Myocyte (in vitro differentiated cells): ENCODE results near the gene NHSL2. TPM values are rescaled to one million over a fixed set of nuclear protein-coding genes. Genes with fewer than 3 reads are reported as not detected.
A peak's percentile ranks its signal among the peaks of the same experiment; 100 is the strongest.

Source experiments
- DNase-seq: peaks from one replicate; pipeline ENCODE4 v3.0.0-alpha.2; 2012; ENCODE audit warnings: low read depth
- total RNA-seq: library from RNA; depleted of rRNA; stranded (reverse); fragments of >200 nt; gene quantifications from 2 replicates; pipeline ENCODE4 v1.2.3, GENCODE V29; 2014

Gene NHSL2
- total RNA-seq, 1 donor from 2014 or later, result 0.19 TPM

- no peak for DNase-seq
Measured at GRCh38 chrX:72102760-72103159, 192.1 kb downstream of the NHSL2 start.

- DNase-seq, result no peak
Measured at GRCh38 chrX:72105436-72105835, 194.8 kb downstream of the NHSL2 start.

GRCh38 chrX:72107320-72107719 lies 196.7 kb downstream of the NHSL2 start:
- DNase-seq, result no peak

- DNase-seq, result no peak
Measured at GRCh38 chrX:72107841-72108595, 197.4 kb downstream of the NHSL2 start.

- DNase-seq, result no peak
Measured at GRCh38 chrX:72108666-72109065, 198.0 kb downstream of the NHSL2 start.

GRCh38 chrX:72110051-72110875 lies 199.6 kb downstream of the NHSL2 start:
- no peak for DNase-seq

GRCh38 chrX:72110876-72111708 lies 200.4 kb downstream of the NHSL2 start:
- DNase-seq, result no peak

- no peak for DNase-seq
Measured at GRCh38 chrX:72113461-72113860, 202.8 kb downstream of the NHSL2 start.

GRCh38 chrX:72114306-72114705 lies 203.7 kb downstream of the NHSL2 start:
- no peak for DNase-seq

GRCh38 chrX:72114807-72115206 lies 204.2 kb downstream of the NHSL2 start:
- DNase-seq, result no peak

- no peak for DNase-seq
Measured at GRCh38 chrX:72115380-72115779, 204.7 kb downstream of the NHSL2 start.

GRCh38 chrX:72117636-72118210 lies 207.1 kb downstream of the NHSL2 start:
- DNase-seq, result no peak

GRCh38 chrX:72120837-72121236 lies 210.2 kb downstream of the NHSL2 start:
- no peak for DNase-seq

- peak; percentile 49 for DNase-seq
Measured at GRCh38 chrX:72121383-72121782, 210.7 kb downstream of the NHSL2 start.

GRCh38 chrX:72122621-72123337 lies 212.1 kb downstream of the NHSL2 start:
- DNase-seq, result no peak

- peak; percentile 25 for DNase-seq
Measured at GRCh38 chrX:72123471-72124185, 213.0 kb downstream of the NHSL2 start.

GRCh38 chrX:72124540-72125201 lies 214.0 kb downstream of the NHSL2 start:
- no peak for DNase-seq

- DNase-seq, result no peak
Measured at GRCh38 chrX:72125331-72126047, 214.8 kb downstream of the NHSL2 start.

GRCh38 chrX:72126048-72126415 lies 215.4 kb downstream of the NHSL2 start:
- peak; percentile 23 for DNase-seq
